GM06990 (cell line): ENCODE data around the gene HEPACAM.

ENCODE experiments used
- DNase-seq: peaks from one replicate; pipeline ENCODE4 v3.0.0-alpha.2; 2011; ENCODE audit not compliant: insufficient read length; ENCODE audit errors: extremely low read depth
- H3K27me3 ChIP-seq: replicated peaks from 2 replicates; pipeline ENCODE4 v1.6.0; 2011; ENCODE audit warnings: low read length; ENCODE audit not compliant: control insufficient read depth, insufficient read depth
- H3K36me3 ChIP-seq: 2 replicates; pipeline ENCODE4 v1.5.1; 2011; ENCODE audit warnings: low read length; ENCODE audit not compliant: control insufficient read depth, insufficient read depth
- H3K4me3 ChIP-seq: replicated peaks from 2 replicates; pipeline ENCODE4 v1.5.1; 2011; ENCODE audit warnings: low read depth, mild to moderate bottlenecking, control low read depth, low read length
- TF ChIP-seq, protein P1 (sequence below): IDR thresholded peaks from 2 replicates; pipeline ENCODE4 v1.5.1; 2011; ENCODE audit warnings: low read length, control low read depth, mild to moderate bottlenecking, inconsistent platforms; ENCODE audit not compliant: insufficient read depth, poor library complexity, severe bottlenecking

Gene HEPACAM

DNA sequence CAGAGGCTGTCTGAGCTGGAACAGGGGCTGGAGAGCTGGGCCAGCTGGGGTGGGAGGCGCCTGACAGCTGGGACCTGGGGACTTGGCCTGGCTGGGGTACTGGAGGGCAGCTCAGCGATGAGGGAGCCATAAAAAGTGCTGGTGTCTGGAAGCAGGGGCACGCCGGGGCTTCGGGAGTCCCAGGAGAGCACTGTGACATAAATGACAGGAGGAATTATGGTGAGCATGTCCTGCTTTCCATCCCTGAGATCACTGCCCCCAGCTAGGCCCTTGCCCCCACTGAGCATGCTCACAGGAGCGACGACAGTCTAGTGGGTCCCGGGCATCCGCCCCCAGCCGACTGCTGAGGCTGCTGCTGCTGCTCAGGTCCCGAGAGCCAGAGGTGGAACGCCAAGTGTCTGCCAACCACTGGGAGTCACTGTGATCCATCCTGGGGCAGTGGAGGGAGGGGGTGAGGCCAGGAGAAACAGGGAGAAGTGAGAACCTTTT lies 44.4 kb downstream of the HEPACAM start:
- H3K36me3 ChIP-seq: no peaks in the 10 kb centered on the region
- no peak overlapping the region for H3K4me3 ChIP-seq
- no peaks in the 10 kb centered on the region; the same call in none of the 2 replicates for H3K27me3 ChIP-seq
- no peak for DNase-seq
- TF ChIP-seq, protein P1, sequence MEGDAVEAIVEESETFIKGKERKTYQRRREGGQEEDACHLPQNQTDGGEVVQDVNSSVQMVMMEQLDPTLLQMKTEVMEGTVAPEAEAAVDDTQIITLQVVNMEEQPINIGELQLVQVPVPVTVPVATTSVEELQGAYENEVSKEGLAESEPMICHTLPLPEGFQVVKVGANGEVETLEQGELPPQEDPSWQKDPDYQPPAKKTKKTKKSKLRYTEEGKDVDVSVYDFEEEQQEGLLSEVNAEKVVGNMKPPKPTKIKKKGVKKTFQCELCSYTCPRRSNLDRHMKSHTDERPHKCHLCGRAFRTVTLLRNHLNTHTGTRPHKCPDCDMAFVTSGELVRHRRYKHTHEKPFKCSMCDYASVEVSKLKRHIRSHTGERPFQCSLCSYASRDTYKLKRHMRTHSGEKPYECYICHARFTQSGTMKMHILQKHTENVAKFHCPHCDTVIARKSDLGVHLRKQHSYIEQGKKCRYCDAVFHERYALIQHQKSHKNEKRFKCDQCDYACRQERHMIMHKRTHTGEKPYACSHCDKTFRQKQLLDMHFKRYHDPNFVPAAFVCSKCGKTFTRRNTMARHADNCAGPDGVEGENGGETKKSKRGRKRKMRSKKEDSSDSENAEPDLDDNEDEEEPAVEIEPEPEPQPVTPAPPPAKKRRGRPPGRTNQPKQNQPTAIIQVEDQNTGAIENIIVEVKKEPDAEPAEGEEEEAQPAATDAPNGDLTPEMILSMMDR: no peak

GRCh38 chr11:124890683-124891372 lies 45.0 kb downstream of the HEPACAM start:
- no peak overlapping the region for H3K4me3 ChIP-seq
- H3K27me3 ChIP-seq: no peaks in the 10 kb centered on the region; the same call in none of the 2 replicates
- TF ChIP-seq, protein P1: no peak
- DNase-seq: no peak
- H3K36me3 ChIP-seq: no peaks in the 10 kb centered on the region

DNA sequence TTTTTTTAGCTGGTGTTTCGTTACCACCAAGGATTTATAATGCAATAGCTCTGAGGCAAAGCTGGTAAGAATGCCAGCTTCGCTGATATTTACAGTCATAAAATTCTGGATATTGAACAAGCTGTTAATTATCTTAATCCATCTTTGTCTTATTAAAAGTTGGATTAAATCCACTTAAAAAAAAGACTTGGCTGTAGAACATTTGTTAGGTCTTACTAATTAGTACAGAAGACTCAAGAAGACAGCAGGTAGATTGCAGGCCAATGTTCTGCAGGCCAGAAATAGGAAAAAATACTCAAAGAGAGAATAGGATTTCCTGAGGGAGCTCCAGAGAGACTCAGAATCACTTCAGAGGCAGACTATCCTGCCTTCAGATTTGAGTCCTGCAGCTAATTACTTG lies 45.7 kb downstream of the HEPACAM start:
- Histone ChIP-seq H3K4me3 (no peak overlapping the region), H3K36me3 (no peaks in the 10 kb centered on the region), H3K27me3 (no peaks in the 10 kb centered on the region; the same call in none of the 2 replicates)
- TF ChIP-seq, protein P1: no peak
- no peak for DNase-seq

GRCh38 chr11:124889191-124890091 lies 46.4 kb downstream of the HEPACAM start:
- Histone ChIP-seq H3K27me3 (no peaks in the 10 kb centered on the region; the same call in none of the 2 replicates), H3K4me3 (no peak overlapping the region), H3K36me3 (no peaks in the 10 kb centered on the region)
- TF ChIP-seq, protein P1: no peak
- DNase-seq: no peak

- TF ChIP-seq, protein P1: no peak
- no peaks in the 10 kb centered on the region; the same call in none of the 2 replicates for H3K27me3 ChIP-seq
- no peaks in the 10 kb centered on the region for H3K36me3 ChIP-seq
- no peak overlapping the region for H3K4me3 ChIP-seq
- no peak for DNase-seq
These were observed 48.2 kb downstream of the HEPACAM start for GRCh38 chr11:124887667-124888013.
